Caco-2 (cell line): ENCODE results near the gene KLF16. TPM values are rescaled to one million over a fixed set of nuclear protein-coding genes. Genes with fewer than 3 reads are reported as not detected.

Source experiments
- BruUV-seq: library from RNA; stranded (reverse); fragments of 400-500 nt; replicated peaks from 2 replicates; lab custom pipeline; 2021; lab: Mats Ljungman, UMichigan
- CTCF ChIA-PET: fragments of 300-600 bp; sonication (Branson Sonifier 250); formaldehyde crosslinking; loops from one replicate; lab custom pipeline; 2022; ENCODE audit warnings: antibody characterized with exemption; lab: Charles Lee
- POLR2A ChIA-PET: fragments of 300-600 bp; sonication (Branson Sonifier 250); formaldehyde crosslinking; loops from one replicate; lab custom pipeline; 2022; ENCODE audit warnings: antibody characterized with exemption; lab: Charles Lee
- DNase-seq, 2 experiments: peaks; one replicate each; pipeline versions ENCODE4 v3.0.0 to v3.0.0-alpha.2; 2020 to 2022
- H3K27me3 ChIP-seq: replicated peaks from 2 replicates; pipeline ENCODE4 v1.6.0; 2011; ENCODE audit warnings: low read length; ENCODE audit not compliant: control insufficient read depth, insufficient read depth
- H3K36me3 ChIP-seq: 2 replicates; pipeline ENCODE4 v1.5.1; 2011; ENCODE audit warnings: low read length; ENCODE audit not compliant: control insufficient read depth, insufficient read depth
- H3K4me1 ChIP-seq: fragments of 250-450 bp; sonication (Bioruptor Pico); 2 replicates; pipeline ENCODE4 v1.5.1; 2020; ENCODE audit warnings: mild to moderate bottlenecking
- H3K4me3 ChIP-seq: 2 replicates; pipeline ENCODE4 v1.5.1; 2011; ENCODE audit warnings: low read depth, mild to moderate bottlenecking, control low read depth, low read length
- H3K9me3 ChIP-seq: fragments of 250-450 bp; sonication (Bioruptor Pico); 2 replicates; pipeline ENCODE4 v1.5.1; 2020; ENCODE audit warnings: mild to moderate bottlenecking, moderate library complexity
- H3K27ac Mint-ChIP-seq: one replicate; pipeline ENCODE4 v1.8.0; 2022; ENCODE audit warnings: mixed read lengths; ENCODE audit not compliant: unreplicated experiment
- H3K27me3 Mint-ChIP-seq: one replicate; pipeline ENCODE4 v1.8.0; 2022; ENCODE audit warnings: mixed read lengths; ENCODE audit not compliant: insufficient read depth, unreplicated experiment
- H3K36me3 Mint-ChIP-seq: one replicate; pipeline ENCODE4 v1.8.0; 2022; ENCODE audit warnings: mild to moderate bottlenecking, mixed read lengths; ENCODE audit not compliant: insufficient read depth, unreplicated experiment
- H3K4me1 Mint-ChIP-seq: one replicate; pipeline ENCODE4 v1.8.0; 2022; ENCODE audit warnings: low read depth, mixed read lengths; ENCODE audit not compliant: unreplicated experiment
- H3K4me3 Mint-ChIP-seq: one replicate; pipeline ENCODE4 v1.8.0; 2022; ENCODE audit warnings: mild to moderate bottlenecking, moderate library complexity, mixed read lengths; ENCODE audit not compliant: unreplicated experiment
- H3K9me3 Mint-ChIP-seq: one replicate; pipeline ENCODE4 v1.8.0; 2022; ENCODE audit warnings: mixed read lengths; ENCODE audit not compliant: unreplicated experiment
- intact Hi-C: fragments of 100-400 bp; cut with micrococcal nuclease; formaldehyde crosslinking; loops from one replicate; pipeline ENCODE4 v1.10.0; 2022; ENCODE audit not compliant: unreplicated experiment
- total RNA-seq: library from RNA; stranded (reverse); gene quantifications from 2 replicates; pipeline ENCODE4 v1.2.3, GENCODE V29; 2022
- TF ChIP-seq, protein P1 (sequence below), 2 experiments: fragments of 200-600 bp in 1 of 2; IDR thresholded peaks; 1 replicate in 1 of 2; 2 replicates in 1 of 2; pipeline versions ENCODE4 v1.5.1 to v1.8.0; 2011 to 2022; ENCODE audit warnings: antibody characterized with exemption in 1 of 2, control low read depth in 1 of 2, inconsistent platforms in 1 of 2, low read depth in 1 of 2, low read length in 1 of 2, mild to moderate bottlenecking in 1 of 2, moderate library complexity in 1 of 2; ENCODE audit not compliant: insufficient read depth in 1 of 2, severe bottlenecking in 1 of 2, unreplicated experiment in 1 of 2

KLF16 gene
- total RNA-seq, 1 experiment from 2014 or later, result 26.8 TPM

DNA sequence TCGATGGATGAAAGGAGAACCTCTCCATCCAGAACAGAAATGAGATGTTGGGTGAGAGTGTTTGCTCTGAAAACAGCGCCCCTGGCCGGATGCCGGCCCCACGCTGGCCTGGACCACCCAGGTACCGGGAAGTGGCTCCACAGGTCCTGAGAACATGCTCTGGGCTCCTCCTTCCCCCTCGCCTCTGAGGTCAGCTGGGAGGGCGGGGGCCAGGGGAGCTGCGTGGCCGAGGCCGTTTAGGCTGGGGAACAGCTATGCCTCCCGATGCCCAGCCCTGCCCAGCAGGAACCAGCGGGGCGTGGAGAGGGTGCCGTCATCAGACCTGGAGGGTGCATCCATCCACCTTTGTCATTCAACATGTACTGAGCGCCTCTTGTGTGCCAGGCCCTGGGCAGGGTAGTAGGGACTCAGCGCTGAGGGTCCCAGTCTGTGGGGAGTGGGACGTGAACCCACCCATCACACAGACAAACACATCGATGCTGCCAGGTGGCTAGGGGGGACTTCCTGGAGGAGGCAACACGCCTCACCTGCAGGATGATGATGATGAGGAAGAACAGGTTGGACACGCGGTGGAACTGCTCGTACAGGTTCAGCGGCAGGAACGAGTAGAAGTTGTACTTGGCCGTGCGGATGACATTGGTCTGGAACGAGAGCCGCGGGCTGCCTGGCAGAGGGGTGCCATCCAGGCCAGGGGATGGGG is 55.5 kb downstream of the KLF16 start:
- Histone ChIP-seq H3K4me1 (no peaks in the 10 kb centered on the region), H3K4me3 (no peak overlapping the region), H3K36me3 (no peaks in the 10 kb centered on the region), H3K9me3 (no peaks in the 10 kb centered on the region), H3K27me3 (no peaks in the 10 kb centered on the region; the same call in 1 of the 2 replicates)
- intact Hi-C loops, result no loop called here
- TF ChIP-seq, protein P1, sequence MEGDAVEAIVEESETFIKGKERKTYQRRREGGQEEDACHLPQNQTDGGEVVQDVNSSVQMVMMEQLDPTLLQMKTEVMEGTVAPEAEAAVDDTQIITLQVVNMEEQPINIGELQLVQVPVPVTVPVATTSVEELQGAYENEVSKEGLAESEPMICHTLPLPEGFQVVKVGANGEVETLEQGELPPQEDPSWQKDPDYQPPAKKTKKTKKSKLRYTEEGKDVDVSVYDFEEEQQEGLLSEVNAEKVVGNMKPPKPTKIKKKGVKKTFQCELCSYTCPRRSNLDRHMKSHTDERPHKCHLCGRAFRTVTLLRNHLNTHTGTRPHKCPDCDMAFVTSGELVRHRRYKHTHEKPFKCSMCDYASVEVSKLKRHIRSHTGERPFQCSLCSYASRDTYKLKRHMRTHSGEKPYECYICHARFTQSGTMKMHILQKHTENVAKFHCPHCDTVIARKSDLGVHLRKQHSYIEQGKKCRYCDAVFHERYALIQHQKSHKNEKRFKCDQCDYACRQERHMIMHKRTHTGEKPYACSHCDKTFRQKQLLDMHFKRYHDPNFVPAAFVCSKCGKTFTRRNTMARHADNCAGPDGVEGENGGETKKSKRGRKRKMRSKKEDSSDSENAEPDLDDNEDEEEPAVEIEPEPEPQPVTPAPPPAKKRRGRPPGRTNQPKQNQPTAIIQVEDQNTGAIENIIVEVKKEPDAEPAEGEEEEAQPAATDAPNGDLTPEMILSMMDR (IDR thresholded peaks at IDR 0.05; ENCODE audit: insufficient read depth in 1 of 2, low read depth in 1 of 2, low read length in 1 of 2, severe bottlenecking in 1 of 2, unreplicated experiment in 1 of 2), result no peak
- no peak overlapping the region for H3K4me3 Mint-ChIP-seq
- H3K27ac Mint-ChIP-seq, result no peak overlapping the region
- no peaks in the 10 kb centered on the region for H3K4me1 Mint-ChIP-seq
- no peak for DNase-seq
- POLR2A ChIA-PET, result no interaction called here
- H3K36me3 Mint-ChIP-seq, result peaks cover 8% of the 10 kb centered on the region
- H3K9me3 Mint-ChIP-seq, result no peaks in the 10 kb centered on the region
- no peaks in the 10 kb centered on the region for H3K27me3 Mint-ChIP-seq
- no TSS peak for BruUV-seq
- CTCF ChIA-PET, result interaction anchor here (0.6 kb wide), 1 partner anchor 15 kb away, joined by 3 read pairs; no protein-coding TSS in a partner anchor

DNA sequence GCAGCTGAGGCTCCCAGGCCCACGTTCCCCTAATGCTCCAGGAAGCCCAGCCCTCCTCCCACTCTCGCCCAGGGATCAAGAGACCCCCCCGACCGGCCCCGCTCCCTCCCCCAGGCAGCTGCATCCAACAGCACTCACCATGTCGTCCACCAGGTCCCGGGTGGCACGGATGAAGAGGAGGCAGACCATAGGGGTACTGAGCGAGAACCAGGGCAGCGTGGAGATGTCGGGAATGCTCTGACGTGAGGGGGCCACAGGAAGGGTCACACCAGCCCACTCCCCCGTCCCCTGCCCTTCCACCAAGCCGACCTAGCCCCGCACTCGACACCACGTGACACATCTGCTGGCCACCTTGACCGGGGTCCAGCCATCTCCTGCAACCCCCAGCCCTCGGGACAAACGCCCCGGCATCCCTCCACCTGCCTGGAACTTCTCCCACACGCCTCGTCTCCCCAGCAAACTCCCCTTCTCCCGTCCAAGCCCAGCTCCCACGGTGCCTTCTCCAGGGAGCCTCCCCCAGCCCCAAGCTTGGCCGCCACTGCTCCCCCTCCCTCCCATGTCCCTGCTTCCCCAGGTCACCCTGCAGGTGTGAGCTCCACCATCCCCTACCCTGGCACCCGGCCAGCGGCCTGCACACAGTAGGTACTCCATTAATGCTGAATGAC is 56.2 kb downstream of the KLF16 start:
- BruUV-seq, result no TSS peak
- POLR2A ChIA-PET, result no interaction called here
- intact Hi-C loops, result no loop called here
- TF ChIP-seq, protein P1 (IDR thresholded peaks at IDR 0.05; ENCODE audit: insufficient read depth in 1 of 2, low read depth in 1 of 2, low read length in 1 of 2, severe bottlenecking in 1 of 2, unreplicated experiment in 1 of 2), result no peak
- no peaks in the 10 kb centered on the region for H3K27me3 Mint-ChIP-seq
- no peak overlapping the region for H3K4me3 Mint-ChIP-seq
- H3K36me3 Mint-ChIP-seq, result peaks cover under 1% of the 10 kb centered on the region
- H3K27me3 ChIP-seq, result no peaks in the 10 kb centered on the region; the same call in 1 of the 2 replicates
- H3K4me1 ChIP-seq, result no peaks in the 10 kb centered on the region
- H3K36me3 ChIP-seq, result no peaks in the 10 kb centered on the region
- H3K4me1 Mint-ChIP-seq, result no peaks in the 10 kb centered on the region
- no peaks in the 10 kb centered on the region for H3K9me3 Mint-ChIP-seq
- no peaks in the 10 kb centered on the region for H3K9me3 ChIP-seq
- H3K27ac Mint-ChIP-seq, result no peak overlapping the region
- no peak for DNase-seq
- CTCF ChIA-PET, result interaction anchor here (0.6 kb wide), 1 partner anchor 14 kb away, joined by 3 read pairs; no protein-coding TSS in a partner anchor
- H3K4me3 ChIP-seq, result no peak overlapping the region

DNA sequence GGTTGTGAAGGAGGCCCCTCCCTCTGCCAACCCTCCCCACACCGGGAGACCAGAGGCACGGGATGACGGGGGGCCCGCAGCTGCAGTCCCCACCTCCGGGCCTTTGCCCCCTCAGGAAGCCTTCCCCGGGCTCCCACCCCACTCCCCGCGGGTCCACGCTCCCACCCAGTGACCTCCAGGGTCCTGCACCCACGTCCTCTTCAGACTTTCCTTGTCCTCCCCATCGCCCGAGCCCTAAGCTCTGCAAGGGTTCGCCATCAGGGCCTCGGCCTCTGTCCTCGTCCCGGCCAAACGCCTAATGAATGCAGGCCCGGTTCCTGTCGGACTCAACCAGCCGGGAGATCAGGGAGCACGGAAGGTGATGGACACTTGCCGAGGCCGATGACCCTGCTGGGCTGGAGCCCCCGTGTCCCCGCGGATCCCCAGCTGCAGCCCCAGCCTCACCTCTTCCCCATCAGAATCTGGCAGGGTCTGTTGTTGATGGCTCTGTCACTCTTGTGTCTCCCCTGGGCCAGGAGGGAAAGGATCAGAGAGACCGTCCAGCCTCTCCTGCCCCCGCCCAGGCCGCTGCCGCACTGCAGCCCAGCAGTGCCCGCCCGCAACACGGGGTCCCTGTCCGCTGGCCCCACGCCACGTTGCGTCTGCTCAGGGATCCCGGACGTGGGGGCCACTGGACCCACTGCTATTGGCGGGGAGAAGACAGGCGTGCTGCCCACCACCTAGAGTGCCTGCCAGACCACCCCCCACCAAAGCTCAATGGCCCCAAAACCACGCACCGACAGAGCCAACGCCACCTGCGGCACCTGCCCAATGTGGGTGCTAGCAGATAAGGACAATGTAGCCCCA is 57.0 kb downstream of the KLF16 start:
- TF ChIP-seq, protein P1 (IDR thresholded peaks at IDR 0.05; ENCODE audit: insufficient read depth in 1 of 2, low read depth in 1 of 2, low read length in 1 of 2, severe bottlenecking in 1 of 2, unreplicated experiment in 1 of 2), result no peak
- H3K4me1 ChIP-seq, result no peaks in the 10 kb centered on the region
- H3K9me3 Mint-ChIP-seq, result no peaks in the 10 kb centered on the region
- no peak overlapping the region for H3K4me3 Mint-ChIP-seq
- DNase-seq, result no peak
- no peaks in the 10 kb centered on the region for H3K36me3 ChIP-seq
- H3K27me3 Mint-ChIP-seq, result no peaks in the 10 kb centered on the region
- BruUV-seq, result no TSS peak
- no peaks in the 10 kb centered on the region for H3K4me1 Mint-ChIP-seq
- H3K36me3 Mint-ChIP-seq, result no peaks in the 10 kb centered on the region
- H3K27me3 ChIP-seq, result no peaks in the 10 kb centered on the region; the same call in 1 of the 2 replicates
- CTCF ChIA-PET, result no interaction called here
- POLR2A ChIA-PET, result no interaction called here
- H3K4me3 ChIP-seq, result no peak overlapping the region
- no peak overlapping the region for H3K27ac Mint-ChIP-seq
- no peaks in the 10 kb centered on the region for H3K9me3 ChIP-seq
- intact Hi-C loops, result no loop called here
